Adipocyte (in vitro differentiated cells): ENCODE measurements around the gene MTX2.

Source experiments
- DNase-seq: peaks from one replicate; pipeline ENCODE4 v3.0.0-alpha.2; 2015; ENCODE audit warnings: low read depth
- H3K27me3 ChIP-seq: replicated peaks from 2 replicates; pipeline ENCODE4 v1.7.0; 2013; ENCODE audit warnings: mild to moderate bottlenecking, low read length, moderate library complexity; ENCODE audit not compliant: control insufficient read depth, insufficient read depth
- H3K36me3 ChIP-seq: 2 replicates; pipeline ENCODE4 v1.7.0; 2013; ENCODE audit warnings: low read length, mild to moderate bottlenecking, moderate library complexity; ENCODE audit not compliant: control insufficient read depth, insufficient read depth, severe bottlenecking
- H3K4me1 ChIP-seq: 2 replicates; pipeline ENCODE4 v1.7.0; 2013; ENCODE audit warnings: mild to moderate bottlenecking, low read length, moderate library complexity; ENCODE audit not compliant: control insufficient read depth, insufficient read depth
- H3K4me3 ChIP-seq: 2 replicates; pipeline ENCODE4 v1.7.0; 2013; ENCODE audit warnings: mild to moderate bottlenecking, low read length, moderate library complexity
- H3K9ac ChIP-seq: 2 replicates; pipeline ENCODE4 v1.7.0; 2013; ENCODE audit warnings: mild to moderate bottlenecking, low read length, moderate library complexity
- H3K9me3 ChIP-seq: 2 replicates; pipeline ENCODE4 v1.7.0; 2013; ENCODE audit warnings: mild to moderate bottlenecking, low read length, moderate library complexity; ENCODE audit not compliant: control insufficient read depth

The MTX2 gene

DNA sequence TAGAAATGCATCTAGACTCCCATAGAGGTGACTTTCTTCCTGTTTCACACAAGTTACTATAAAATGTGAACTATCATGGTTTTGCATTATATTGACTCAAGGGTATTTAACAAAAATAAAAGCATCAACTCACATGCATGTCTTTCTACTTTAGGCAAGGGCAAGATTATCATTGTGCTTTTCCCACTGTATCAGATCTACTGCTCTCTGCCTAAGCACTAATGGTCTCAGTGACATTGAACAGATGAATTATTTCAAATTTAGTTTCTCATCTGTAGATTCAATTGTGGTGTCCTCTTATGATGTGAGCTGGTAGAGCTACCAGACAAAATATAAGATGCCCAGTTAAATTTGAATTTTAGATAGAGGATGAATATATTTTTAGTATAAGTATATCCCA lies 113.9 kb downstream of the MTX2 start:
- Histone ChIP-seq H3K36me3 (no peaks in the 10 kb centered on the region), H3K9me3 (peaks cover 19% of the 10 kb centered on the region), H3K9ac (no peak overlapping the region), H3K27me3 (no peaks in the 10 kb centered on the region), H3K4me1 (peaks cover 13% of the 10 kb centered on the region), H3K4me3 (no peak overlapping the region)
- DNase-seq = no peak

DNA sequence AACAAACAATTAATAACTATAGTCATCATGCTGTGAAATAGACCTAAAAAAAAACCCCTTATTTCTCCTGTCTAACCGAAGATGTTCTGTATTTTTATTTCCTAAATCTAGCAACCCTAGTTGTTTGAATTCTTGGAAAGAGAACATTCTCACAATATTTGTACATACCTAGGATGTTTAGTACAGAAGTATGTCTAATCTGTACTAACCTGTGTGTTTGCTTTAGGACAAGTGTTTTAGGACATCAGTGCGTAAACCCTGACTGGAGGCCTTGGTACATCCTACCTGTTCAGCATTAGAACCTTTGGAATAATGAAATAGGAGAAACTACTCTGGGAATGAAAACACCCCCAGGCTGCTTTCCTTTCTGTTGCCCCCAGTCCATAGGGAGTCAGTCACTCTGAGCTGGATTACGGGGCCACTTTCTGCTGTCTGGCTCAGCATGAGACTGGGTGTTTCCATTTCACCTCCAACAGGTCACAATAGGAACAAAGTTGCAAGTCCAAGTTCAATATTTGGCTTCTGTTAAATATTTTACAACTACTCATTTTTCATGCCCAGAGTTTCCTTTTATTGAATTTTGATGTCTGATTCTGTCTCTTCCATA lies 114.7 kb downstream of the MTX2 start:
- Histone ChIP-seq H3K27me3 (no peaks in the 10 kb centered on the region), H3K9ac (no peak overlapping the region), H3K36me3 (no peaks in the 10 kb centered on the region), H3K4me3 (no peak overlapping the region), H3K4me1 (peaks cover 16% of the 10 kb centered on the region), H3K9me3 (peaks cover 11% of the 10 kb centered on the region)
- no peak for DNase-seq

DNA sequence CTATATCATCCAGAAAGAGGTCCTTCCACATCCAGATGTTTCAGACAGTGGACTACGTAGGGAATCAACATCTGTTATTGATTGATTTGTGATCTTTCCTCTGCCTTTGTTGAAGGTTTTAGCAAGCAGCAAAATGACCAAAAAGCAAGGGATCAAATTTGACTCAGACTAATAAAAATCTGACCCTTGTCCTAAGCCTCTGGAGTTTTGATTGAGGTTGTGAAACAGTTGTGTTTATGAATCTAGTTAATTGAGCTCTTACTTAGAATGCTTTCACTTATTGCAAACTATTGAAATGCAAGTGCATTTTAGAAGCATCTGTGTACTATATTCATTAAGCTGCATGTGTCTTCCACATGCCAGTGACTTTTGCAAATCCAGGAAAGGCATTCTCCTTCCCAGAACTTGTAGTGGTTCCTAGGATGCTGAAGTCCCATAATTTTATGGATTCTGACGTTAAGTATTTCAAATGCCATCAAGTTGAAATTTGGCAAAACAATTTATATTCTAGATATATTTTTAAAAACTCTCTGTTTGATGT lies 116.0 kb downstream of the MTX2 start:
- Histone ChIP-seq H3K27me3 (no peaks in the 10 kb centered on the region), H3K9ac (no peak overlapping the region), H3K36me3 (no peaks in the 10 kb centered on the region)

DNA sequence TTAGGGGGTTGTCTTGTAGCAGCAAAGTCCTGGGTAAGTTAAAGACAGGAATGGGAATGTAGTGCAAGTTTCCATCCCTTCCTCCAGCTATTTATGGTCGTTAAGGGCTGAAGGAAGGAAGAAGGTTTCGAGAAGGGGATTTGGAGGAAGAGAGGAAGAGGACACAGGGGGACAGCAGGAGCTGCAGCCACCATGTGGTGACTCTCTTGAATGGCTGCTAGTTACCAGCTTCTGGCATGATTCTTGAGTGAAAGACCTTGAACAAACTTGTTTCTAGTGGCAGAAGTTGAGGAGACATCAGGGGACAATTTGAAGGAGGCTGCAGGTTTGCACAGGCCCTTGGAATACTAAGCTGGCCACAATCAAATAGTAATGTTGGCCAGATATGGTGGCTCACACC lies 116.6 kb downstream of the MTX2 start:
- Histone ChIP-seq H3K9ac (no peak overlapping the region), H3K4me1 (peaks cover 33% of the 10 kb centered on the region), H3K4me3 (no peak overlapping the region), H3K27me3 (no peaks in the 10 kb centered on the region), H3K36me3 (no peaks in the 10 kb centered on the region), H3K9me3 (no peaks in the 10 kb centered on the region)
- no peak for DNase-seq

More for the DNA sequence above, 116.0 kb downstream of the MTX2 start:
- Histone ChIP-seq H3K4me1 (peaks cover 28% of the 10 kb centered on the region), H3K9me3 (no peaks in the 10 kb centered on the region), H3K4me3 (no peak overlapping the region)
- no peak for DNase-seq
